GM10847 (cell line): ENCODE measurements around the gene THAP9.

Experiments
- POLR2A ChIP-seq: IDR thresholded peaks from 2 replicates; pipeline ENCODE4 v1.6.1; 2011; ENCODE audit not compliant: insufficient read length; ENCODE audit errors: extremely low read depth

The THAP9 gene, protein sequence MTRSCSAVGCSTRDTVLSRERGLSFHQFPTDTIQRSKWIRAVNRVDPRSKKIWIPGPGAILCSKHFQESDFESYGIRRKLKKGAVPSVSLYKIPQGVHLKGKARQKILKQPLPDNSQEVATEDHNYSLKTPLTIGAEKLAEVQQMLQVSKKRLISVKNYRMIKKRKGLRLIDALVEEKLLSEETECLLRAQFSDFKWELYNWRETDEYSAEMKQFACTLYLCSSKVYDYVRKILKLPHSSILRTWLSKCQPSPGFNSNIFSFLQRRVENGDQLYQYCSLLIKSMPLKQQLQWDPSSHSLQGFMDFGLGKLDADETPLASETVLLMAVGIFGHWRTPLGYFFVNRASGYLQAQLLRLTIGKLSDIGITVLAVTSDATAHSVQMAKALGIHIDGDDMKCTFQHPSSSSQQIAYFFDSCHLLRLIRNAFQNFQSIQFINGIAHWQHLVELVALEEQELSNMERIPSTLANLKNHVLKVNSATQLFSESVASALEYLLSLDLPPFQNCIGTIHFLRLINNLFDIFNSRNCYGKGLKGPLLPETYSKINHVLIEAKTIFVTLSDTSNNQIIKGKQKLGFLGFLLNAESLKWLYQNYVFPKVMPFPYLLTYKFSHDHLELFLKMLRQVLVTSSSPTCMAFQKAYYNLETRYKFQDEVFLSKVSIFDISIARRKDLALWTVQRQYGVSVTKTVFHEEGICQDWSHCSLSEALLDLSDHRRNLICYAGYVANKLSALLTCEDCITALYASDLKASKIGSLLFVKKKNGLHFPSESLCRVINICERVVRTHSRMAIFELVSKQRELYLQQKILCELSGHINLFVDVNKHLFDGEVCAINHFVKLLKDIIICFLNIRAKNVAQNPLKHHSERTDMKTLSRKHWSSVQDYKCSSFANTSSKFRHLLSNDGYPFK

DNA sequence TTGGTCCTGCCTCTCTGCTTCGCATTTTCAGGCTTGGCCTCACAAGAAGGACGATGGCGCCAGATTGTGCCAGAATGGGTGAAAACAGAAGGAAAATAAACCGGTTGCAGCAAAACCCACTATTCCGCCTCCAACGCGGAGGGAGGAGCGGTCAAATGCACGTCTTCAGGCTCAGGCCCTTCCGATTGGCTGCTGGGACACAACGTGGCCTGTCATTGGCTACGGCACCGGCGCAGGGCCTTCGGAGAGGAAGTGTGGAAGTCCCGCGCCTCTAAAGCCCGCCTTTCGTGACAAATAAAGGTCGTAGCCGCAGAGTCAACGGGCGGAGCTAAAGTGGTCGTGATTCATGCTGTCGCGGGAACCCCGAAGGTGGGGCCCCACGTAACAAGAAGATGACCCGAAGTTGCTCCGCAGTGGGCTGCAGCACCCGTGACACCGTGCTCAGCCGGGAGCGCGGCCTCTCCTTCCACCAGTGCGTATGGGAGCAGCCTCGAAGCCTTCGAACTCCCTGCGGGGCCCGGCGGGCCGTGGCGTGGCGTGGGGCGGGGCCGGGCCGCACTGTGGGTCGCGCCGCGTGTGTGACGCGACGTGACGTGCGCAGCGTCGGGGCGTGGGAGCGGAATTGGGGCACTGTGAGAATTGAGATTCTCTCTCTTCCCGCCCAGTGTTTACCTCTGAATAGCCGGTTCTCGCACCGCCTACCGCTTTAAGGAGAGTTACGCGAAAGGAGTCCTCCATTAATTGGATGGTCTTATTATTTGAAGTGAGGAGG, at the start of gene THAP9:
THAP9 (plus strand) TSS at position 325 of the 772 bp plus-strand sequence; CDS start at position 393, 68 bp downstream.
- peak; percentile 55 for TF ChIP-seq POLR2A

GRCh38 chr4:82851318-82851717, 49.2 kb upstream of the THAP9 start:
- TF ChIP-seq POLR2A: no peak

- TF ChIP-seq POLR2A: no peak
These were observed 48.4 kb upstream of the THAP9 start for GRCh38 chr4:82851885-82852750.

DNA sequence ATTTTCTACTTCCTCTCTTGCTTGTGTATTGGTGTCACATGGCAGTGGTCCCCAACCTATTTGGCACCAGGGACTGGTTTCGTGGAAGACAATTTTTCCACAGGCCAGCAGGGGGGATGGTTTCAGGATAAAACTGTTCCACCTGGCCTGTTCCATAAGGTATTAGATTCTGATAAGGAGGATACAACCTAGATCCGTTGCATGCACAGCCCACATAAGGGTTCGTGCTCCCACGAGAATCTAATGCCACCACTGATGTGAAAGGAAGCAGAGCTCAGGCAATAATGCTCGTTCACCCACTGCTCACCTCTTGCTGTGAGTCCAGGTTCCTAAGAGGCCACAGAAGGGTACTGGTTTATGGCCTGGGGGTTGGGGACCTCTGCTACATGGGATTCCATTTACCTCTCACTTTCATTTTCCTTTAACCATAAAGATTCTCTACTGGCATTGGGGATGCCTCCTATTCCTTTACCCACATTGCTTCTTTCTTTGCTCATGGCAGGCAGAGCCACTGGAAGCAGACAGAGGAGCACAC, 47.7 kb upstream of the THAP9 start:
- no peak for TF ChIP-seq POLR2A

DNA sequence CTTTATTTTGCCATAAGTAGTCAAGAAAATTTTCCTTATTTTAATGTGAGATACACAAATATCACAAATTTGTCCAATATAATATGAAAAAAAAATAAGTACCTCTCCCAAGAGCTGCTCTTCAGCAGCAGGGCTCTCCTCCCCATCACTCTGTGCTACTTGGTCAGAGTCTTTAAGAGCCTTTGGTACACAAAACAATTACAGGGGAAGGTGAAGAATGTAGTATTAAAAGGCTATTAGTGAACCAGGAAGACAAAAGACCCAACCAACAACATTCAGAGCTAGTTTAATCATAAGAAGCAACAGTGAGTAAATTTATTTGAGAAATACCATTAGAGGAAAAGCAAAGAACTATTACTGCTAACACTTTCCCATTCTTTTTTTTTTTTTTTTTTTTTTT, 39.0 kb upstream of the THAP9 start:
- no peak for TF ChIP-seq POLR2A

DNA sequence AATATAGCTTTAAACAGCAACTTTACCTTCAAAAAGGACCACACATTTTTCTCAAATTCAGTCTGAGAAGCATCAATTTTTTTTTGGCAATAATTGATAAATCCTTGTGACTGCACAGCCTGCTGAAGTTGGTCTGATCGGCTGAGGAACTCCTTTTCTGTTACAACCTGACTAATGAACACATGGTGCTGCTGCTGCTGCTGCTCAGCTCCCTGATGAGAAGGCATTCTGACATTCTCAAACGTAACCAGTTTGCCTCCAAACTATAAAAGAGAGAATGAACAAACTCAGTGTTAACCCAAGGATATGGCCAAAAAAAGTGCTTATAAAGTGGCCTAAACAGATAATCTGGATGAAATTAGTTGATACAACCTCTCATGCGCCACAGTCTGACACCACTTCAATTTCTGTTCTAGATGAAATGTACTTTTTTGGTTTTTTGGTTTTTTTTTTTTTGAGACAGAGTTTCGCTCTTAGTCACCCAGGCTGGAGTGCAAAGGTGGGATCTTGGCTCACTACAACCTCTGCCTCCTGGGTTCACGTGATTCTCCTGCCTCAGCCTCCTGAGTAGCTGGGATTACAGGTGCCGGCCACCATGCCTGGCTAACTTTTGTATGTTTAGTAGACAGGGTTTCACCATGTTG, 36.1 kb upstream of the THAP9 start:
- TF ChIP-seq POLR2A: no peak

DNA sequence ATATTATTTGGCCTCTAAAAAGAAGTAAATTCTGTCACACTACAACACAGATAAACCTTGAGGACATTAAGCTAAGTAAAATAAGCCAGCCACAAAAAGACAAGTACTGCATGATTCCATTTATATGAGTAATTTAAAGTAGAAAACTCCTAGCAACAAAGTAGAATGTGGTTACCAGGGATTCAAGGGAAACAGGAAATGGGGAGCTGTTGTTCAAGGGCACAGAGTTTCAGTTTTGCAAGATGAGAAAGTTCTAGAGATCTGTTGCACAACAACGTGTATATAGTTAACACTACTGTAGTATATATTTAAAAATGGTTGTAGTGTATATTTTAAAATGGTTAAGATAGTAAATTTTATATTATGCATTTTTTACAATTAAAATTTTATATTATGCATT, 34.9 kb upstream of the THAP9 start:
- TF ChIP-seq POLR2A: no peak

DNA sequence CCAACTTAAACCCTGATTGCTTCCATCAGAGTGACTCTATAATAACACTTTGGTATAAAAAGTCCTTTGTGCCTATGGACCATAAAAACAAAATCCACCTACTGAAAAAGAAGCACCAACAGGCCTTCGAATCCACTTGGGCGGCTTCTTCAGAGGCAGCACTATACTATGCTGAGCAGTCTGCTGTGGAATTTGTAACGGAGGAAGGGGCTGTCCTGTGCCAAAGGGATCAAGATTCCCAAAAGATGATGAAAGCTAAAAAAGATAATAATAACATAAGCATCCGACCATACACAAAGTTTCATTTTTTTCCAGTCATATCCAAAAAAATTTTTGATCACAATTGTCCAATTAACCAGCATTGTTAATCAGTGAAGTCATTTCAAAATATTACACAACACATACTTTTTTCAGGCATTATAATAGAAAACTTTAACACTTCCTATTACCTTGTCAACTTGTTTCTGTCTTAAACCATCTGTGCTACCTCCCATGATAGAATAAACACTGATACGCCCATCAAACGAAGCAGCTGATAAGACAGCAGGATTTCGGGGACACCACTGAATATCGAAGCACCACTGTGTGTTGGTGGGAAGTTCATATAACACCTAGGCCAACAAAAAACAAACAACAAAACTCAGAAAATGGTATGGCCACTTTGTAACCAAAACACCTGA, 33.7 kb upstream of the THAP9 start:
- no peak for TF ChIP-seq POLR2A

GRCh38 chr4:82868572-82868971, 32.0 kb upstream of the THAP9 start:
- TF ChIP-seq POLR2A: no peak

- no peak for TF ChIP-seq POLR2A
These were observed 15.1 kb upstream of the THAP9 start for GRCh38 chr4:82885410-82885809.

- TF ChIP-seq POLR2A: no peak
These were observed 14.2 kb upstream of the THAP9 start for GRCh38 chr4:82886147-82886942.

GRCh38 chr4:82889287-82889686, 11.2 kb upstream of the THAP9 start:
- no peak for TF ChIP-seq POLR2A

GRCh38 chr4:82890528-82890900, 10.0 kb upstream of the THAP9 start:
- no peak for TF ChIP-seq POLR2A
